Sigmoid colon (tissue), 4 donors: Measurements from ENCODE around the gene DPYSL5.

Experiments used
- CTCF ChIP-seq, 4 experiments: fragments of 450-650 bp in 3 of 4; fragments of 200-600 bp in 1 of 4; IDR thresholded peaks; one replicate each; pipeline ENCODE4 v1.5.1; 2016 to 2019; ENCODE audit warnings: antibody characterized with exemption in 4 of 4, mild to moderate bottlenecking in 3 of 4, moderate library complexity in 2 of 4
- POLR2A ChIP-seq, 2 donors: fragments of 450-650 bp; IDR thresholded peaks; one replicate each; pipeline ENCODE4 v1.6.1; 2016; ENCODE audit warnings: antibody characterized with exemption in 2 of 2, mild to moderate bottlenecking in 2 of 2, moderate library complexity in 2 of 2
- POLR2AphosphoS5 ChIP-seq, 4 donors: sonication (generic); formaldehyde crosslinking; IDR thresholded peaks; one replicate each; pipeline ENCODE4 v1.6.1; 2017; ENCODE audit warnings: antibody characterized with exemption in 4 of 4

DNA sequence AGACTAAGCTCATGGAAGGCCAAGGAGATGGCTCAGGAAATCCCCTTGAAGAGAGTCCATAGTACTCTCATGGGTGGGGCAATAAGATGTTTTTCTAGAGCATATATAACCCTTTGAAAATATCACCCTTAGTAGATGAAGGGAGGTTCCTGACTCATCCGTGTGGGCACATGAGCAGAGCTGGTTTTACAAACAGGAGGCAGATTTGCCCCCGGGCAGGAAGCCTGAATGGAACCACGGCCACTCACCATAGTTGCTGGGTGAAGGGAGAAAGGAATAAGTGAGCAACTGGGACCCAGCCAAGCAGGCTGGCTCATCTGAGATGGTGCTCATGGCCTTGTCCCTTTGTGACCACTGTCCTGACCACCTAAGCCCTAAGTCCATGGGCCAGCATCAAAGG lies 93.6 kb downstream of the DPYSL5 start:
- TF ChIP-seq CTCF (IDR thresholded peaks at IDR 0.05) (no peak), POLR2A (IDR thresholded peaks at IDR 0.05) (no peak), POLR2AphosphoS5 (IDR thresholded peaks at IDR 0.05) (no peak)
